CD14-positive monocyte (primary cell): ENCODE data around the gene CCR8. TPM values are rescaled to one million over a fixed set of nuclear protein-coding genes. Genes with fewer than 3 reads are reported as not detected.

Experiments used
- DNase-seq, 3 donors: peaks; one replicate each; pipeline ENCODE4 v3.0.0-alpha.2; 2011 to 2022
- H2AFZ ChIP-seq: 2 replicates; pipeline ENCODE4 v1.6.0; 2012; ENCODE audit warnings: mild to moderate bottlenecking, low read depth, low read length, inconsistent platforms; ENCODE audit not compliant: insufficient read depth, poor library complexity, severe bottlenecking
- H3K27ac ChIP-seq, 2 donors: 1 replicate in 1 of 2; 2 replicates in 1 of 2; pipeline ENCODE4 v1.5.1; 2012 to 2013; ENCODE audit warnings: low read length in 2 of 2, control low read depth in 1 of 2, inconsistent platforms in 1 of 2, low read depth in 1 of 2, mild to moderate bottlenecking in 1 of 2
- H3K27me3 ChIP-seq, 2 donors: one replicate each; pipeline versions ENCODE4 v1.6.0 to v1.6.1; 2011 to 2013; ENCODE audit warnings: low read length in 2 of 2; ENCODE audit not compliant: control insufficient read depth in 2 of 2, insufficient read depth in 2 of 2
- H3K36me3 ChIP-seq, 2 donors: replicated peaks in 1 of 2; 1 replicate in 1 of 2; 2 replicates in 1 of 2; pipeline versions ENCODE4 v1.5.1 to v1.6.1; 2012 to 2013; ENCODE audit warnings: low read length in 2 of 2, control low read depth in 1 of 2, inconsistent platforms in 1 of 2, mild to moderate bottlenecking in 1 of 2; ENCODE audit not compliant: insufficient read depth in 2 of 2, control insufficient read depth in 1 of 2
- H3K4me1 ChIP-seq, 2 donors: 1 replicate in 1 of 2; 2 replicates in 1 of 2; pipeline versions ENCODE4 v1.5.1 to v1.6.1; 2012 to 2013; ENCODE audit warnings: low read length in 2 of 2, control low read depth in 1 of 2, inconsistent platforms in 1 of 2, mild to moderate bottlenecking in 1 of 2, moderate library complexity in 1 of 2; ENCODE audit not compliant: insufficient read depth in 2 of 2, control insufficient read depth in 1 of 2
- H3K4me2 ChIP-seq: replicated peaks from 2 replicates; pipeline ENCODE3; 2012; ENCODE audit warnings: low read length, moderate library complexity, mild to moderate bottlenecking; ENCODE audit not compliant: poor library complexity, severe bottlenecking; ENCODE audit errors: extremely low read depth
- H3K4me3 ChIP-seq, 3 experiments: fragments of 200-600 bp in 1 of 3; sonication (generic) in 1 of 3; replicated peaks in 1 of 3; 1 replicate in 2 of 3; 2 replicates in 1 of 3; pipeline ENCODE4 v1.5.1; 2011 to 2013; ENCODE audit warnings: low read length in 3 of 3, mild to moderate bottlenecking in 3 of 3, control low read depth in 2 of 3, low read depth in 2 of 3, inconsistent platforms in 1 of 3, moderate library complexity in 1 of 3
- H3K79me2 ChIP-seq: 2 replicates; pipeline ENCODE4 v1.6.0; 2012; ENCODE audit warnings: mild to moderate bottlenecking, control low read depth, inconsistent platforms, low read length, moderate library complexity; ENCODE audit not compliant: insufficient read depth
- H3K9ac ChIP-seq: 2 replicates; pipeline ENCODE4 v1.6.0; 2017; ENCODE audit warnings: low read length, mild to moderate bottlenecking; ENCODE audit not compliant: insufficient read depth, poor library complexity, severe bottlenecking
- H3K9me3 ChIP-seq, 2 donors: replicated peaks in 1 of 2; 1 replicate in 1 of 2; 2 replicates in 1 of 2; pipeline versions ENCODE4 v1.5.1 to v1.6.1; 2012 to 2013; ENCODE audit warnings: low read length in 2 of 2, control low read depth in 1 of 2; ENCODE audit not compliant: control insufficient read depth in 1 of 2, insufficient read depth in 1 of 2
- H4K20me1 ChIP-seq: 2 replicates; pipeline ENCODE4 v1.6.0; 2012; ENCODE audit warnings: mild to moderate bottlenecking, low read length, control low read depth, moderate library complexity; ENCODE audit not compliant: insufficient read depth
- H3K27ac Mint-ChIP-seq, 7 donors: one replicate each; pipeline ENCODE4 v1.8.0; 2020; ENCODE audit warnings: mild to moderate bottlenecking in 7 of 7, mixed read lengths in 7 of 7, moderate library complexity in 6 of 7, inconsistent platforms in 2 of 7
- H3K27me3 Mint-ChIP-seq, 3 donors: one replicate each; pipeline ENCODE4 v1.8.0; 2021 to 2022; ENCODE audit warnings: low read depth in 3 of 3, mild to moderate bottlenecking in 3 of 3, mixed read lengths in 3 of 3, moderate library complexity in 3 of 3, inconsistent platforms in 1 of 3
- H3K36me3 Mint-ChIP-seq, 2 donors: one replicate each; pipeline ENCODE4 v1.8.0; 2020; ENCODE audit warnings: mixed read lengths in 2 of 2, inconsistent platforms in 1 of 2, mild to moderate bottlenecking in 1 of 2
- H3K4me1 Mint-ChIP-seq: one replicate; pipeline ENCODE4 v1.8.0; 2020; ENCODE audit warnings: mild to moderate bottlenecking, mixed read lengths
- H3K4me3 Mint-ChIP-seq, 2 donors: one replicate each; pipeline ENCODE4 v1.8.0; 2020; ENCODE audit warnings: mild to moderate bottlenecking in 2 of 2, mixed read lengths in 2 of 2, moderate library complexity in 1 of 2
- H3K9me3 Mint-ChIP-seq, 7 donors: one replicate each; pipeline ENCODE4 v1.8.0; 2020 to 2022; ENCODE audit warnings: mixed read lengths in 7 of 7, mild to moderate bottlenecking in 6 of 7, moderate library complexity in 6 of 7, inconsistent platforms in 2 of 7
- CTCF ChIP-seq: fragments of 200-600 bp; IDR thresholded peaks from one replicate; pipeline ENCODE4 v1.8.0; 2022; ENCODE audit warnings: antibody characterized with exemption, mild to moderate bottlenecking
- WGBS: methylation state at CpG from one replicate; pipeline ENCODE4 v1.1.5; 2013; ENCODE audit warnings: missing lambda C conversion rate; ENCODE audit not compliant: insufficient coverage; 5-methylcytosine and 5-hydroxymethylcytosine counted together
- intact Hi-C, 2 donors: fragments of 100-400 bp; cut with micrococcal nuclease; formaldehyde crosslinking; loops; one replicate each; pipeline versions ENCODE4 v1.15.0 to v1.15.1; 2023
- polyA plus RNA-seq, 3 donors: library from polyadenylated mRNA; depleted of rRNA in 1 of 3; unstranded in 2 of 3; stranded (reverse) in 1 of 3; fragments of 300-500 nt in 2 of 3; fragments of >200 nt in 1 of 3; fragmentation: Illumina TruSeq in 2 of 3; gene quantifications; 1 replicate in 2 of 3; 2 replicates in 1 of 3; pipeline ENCODE4 v1.2.3, GENCODE V29; 2012 to 2021

Gene CCR8
- polyA plus RNA-seq, 3 donors = not detected

GRCh38 chr3:39286771-39287170 is 42.7 kb upstream of the CCR8 start:
- H3K36me3 ChIP-seq = no peaks in the 10 kb centered on the region
- H3K9me3 ChIP-seq = no peaks in the 10 kb centered on the region
- H4K20me1 ChIP-seq = no peaks in the 10 kb centered on the region
- no peak overlapping the region for H3K4me2 ChIP-seq
- Mint-ChIP-seq H3K4me3 (no peak overlapping the region), H3K9me3 (peaks cover 0 to 2% (median 0%) of the 10 kb centered on the region in 7 donors), H3K27me3 (peaks cover 0 to 1% (median 0%) of the 10 kb centered on the region in 3 donors), H3K36me3 (no peaks in the 10 kb centered on the region), H3K4me1 (peaks cover 35% of the 10 kb centered on the region), H3K27ac (no peak overlapping the region)
- DNase-seq = no peak
- no peak overlapping the region for H3K9ac ChIP-seq
- no peaks in the 10 kb centered on the region for H3K27me3 ChIP-seq
- TF ChIP-seq CTCF = no peak
- peaks cover 25 to 28% of the 10 kb centered on the region in 2 donors for H3K4me1 ChIP-seq
- no peak overlapping the region for H2AFZ ChIP-seq
- H3K27ac ChIP-seq = no peak overlapping the region
- intact Hi-C loops = loop anchor here in 1 of 2 donors (10.0 kb wide), 1 partner anchor 182 kb away; the partner anchor contains the start of genes GORASP1 and TTC21A
- no CpG with 5 or more reads among the region's 3 CpGs for WGBS
- no peaks in the 10 kb centered on the region for H3K79me2 ChIP-seq
- H3K4me3 ChIP-seq = no peak overlapping the region

DNA sequence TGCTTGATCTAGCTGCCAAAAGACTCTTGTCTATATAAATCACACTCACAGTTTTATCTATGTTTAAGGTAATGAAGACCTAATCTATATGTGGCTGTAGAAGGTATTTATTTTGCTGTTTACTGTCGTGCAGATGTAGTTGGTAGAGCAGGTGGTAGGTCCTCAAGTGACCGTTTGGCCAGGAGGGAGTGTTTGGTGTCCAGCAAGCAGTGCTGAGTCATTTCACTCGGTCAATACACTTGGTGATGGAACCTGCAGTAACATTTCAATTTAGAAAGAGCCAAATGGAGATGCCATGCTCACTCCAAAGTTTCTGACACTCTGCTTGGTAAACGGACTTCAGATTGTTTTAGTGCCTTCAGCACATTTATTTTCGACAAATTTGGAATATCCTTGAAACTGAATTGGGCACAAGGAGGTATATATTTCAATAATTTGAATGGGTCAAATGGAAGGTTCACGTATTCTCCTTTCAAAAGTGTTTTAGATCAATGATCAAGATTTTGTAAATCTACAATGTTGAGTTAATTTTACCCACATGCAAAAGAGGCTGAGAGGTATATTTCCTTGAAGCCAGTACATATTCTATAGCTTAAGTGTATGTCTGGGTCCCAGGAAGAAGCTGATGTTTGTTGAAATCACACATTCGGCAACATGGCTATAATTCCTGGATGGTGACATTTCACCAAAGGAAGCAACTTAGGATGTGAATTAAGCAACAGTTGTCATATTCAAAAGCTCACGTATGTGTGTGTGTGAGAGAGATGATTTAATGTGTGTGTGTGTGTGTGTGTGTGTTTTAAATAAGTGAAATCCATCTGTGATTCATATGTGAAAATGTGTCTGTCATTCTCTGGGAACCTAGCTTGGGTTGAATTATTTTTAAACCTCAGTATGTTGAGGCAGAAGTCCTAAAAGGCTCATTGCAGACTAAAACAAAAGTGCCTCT is 42.0 kb upstream of the CCR8 start:
- peaks cover 0 to 1% (median 1%) of the 10 kb centered on the region in 3 donors for H3K27me3 Mint-ChIP-seq
- intact Hi-C loops = loop anchor here (1.0 to 10.0 kb wide), 4 partner anchors 98 to 187 kb away; partner anchors contain the start of genes GORASP1 (in 1 of the 2) and TTC21A (in 1 of the 2)

More for the DNA sequence above, 42.0 kb upstream of the CCR8 start:
- no peak overlapping the region for H3K4me2 ChIP-seq
- no peaks in the 10 kb centered on the region for H3K9me3 ChIP-seq
- Mint-ChIP-seq H3K36me3 (no peaks in the 10 kb centered on the region), H3K27ac (no peak overlapping the region), H3K4me3 (no peak overlapping the region), H3K9me3 (peaks cover 0 to 2% (median 0%) of the 10 kb centered on the region in 7 donors), H3K4me1 (peaks cover 29% of the 10 kb centered on the region)
- H2AFZ ChIP-seq = no peak overlapping the region
- no peaks in the 10 kb centered on the region for H4K20me1 ChIP-seq
- no peak overlapping the region for H3K27ac ChIP-seq
- H3K9ac ChIP-seq = no peak overlapping the region
- H3K27me3 ChIP-seq = no peaks in the 10 kb centered on the region
- no peak overlapping the region for H3K4me3 ChIP-seq
- peak in 2 of 3 donors; percentile 31 to 37 for DNase-seq
- H3K36me3 ChIP-seq = no peaks in the 10 kb centered on the region
- peaks cover 21 to 23% of the 10 kb centered on the region in 2 donors for H3K4me1 ChIP-seq
- H3K79me2 ChIP-seq = no peaks in the 10 kb centered on the region
- TF ChIP-seq CTCF = no peak
- WGBS = 52% methylated on average over 6 of the region's 8 CpGs
